GM10847 (cell line): ENCODE measurements around the gene PLEKHA7.

ENCODE experiments used
- POLR2A ChIP-seq: IDR thresholded peaks from 2 replicates; pipeline ENCODE4 v1.6.1; 2011; ENCODE audit not compliant: insufficient read length; ENCODE audit errors: extremely low read depth

The PLEKHA7 gene

DNA sequence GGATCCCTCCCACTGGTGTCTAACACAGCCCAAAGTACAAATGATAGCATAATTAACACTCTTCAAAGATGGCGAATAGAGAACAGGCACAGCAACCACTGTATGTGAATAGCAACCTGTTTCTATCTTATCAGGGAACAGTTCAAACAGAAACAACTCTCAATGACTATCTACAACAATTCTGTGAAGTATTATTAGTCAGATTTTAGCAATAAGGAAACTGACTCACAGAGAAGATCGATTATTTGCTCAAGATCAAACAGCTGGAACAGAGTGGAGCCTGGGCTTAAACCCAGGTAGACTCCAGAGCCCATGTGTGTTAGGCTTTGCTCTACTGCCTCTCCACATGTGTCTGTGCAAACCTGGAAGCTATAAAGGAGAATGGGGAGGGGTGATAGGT, 187.1 kb downstream of the PLEKHA7 start:
- no peak for TF ChIP-seq POLR2A

GRCh38 chr11:16825968-16826367, 188.2 kb downstream of the PLEKHA7 start:
- TF ChIP-seq POLR2A: no peak

- no peak for TF ChIP-seq POLR2A
Measured at GRCh38 chr11:16825101-16825500, 189.1 kb downstream of the PLEKHA7 start.

DNA sequence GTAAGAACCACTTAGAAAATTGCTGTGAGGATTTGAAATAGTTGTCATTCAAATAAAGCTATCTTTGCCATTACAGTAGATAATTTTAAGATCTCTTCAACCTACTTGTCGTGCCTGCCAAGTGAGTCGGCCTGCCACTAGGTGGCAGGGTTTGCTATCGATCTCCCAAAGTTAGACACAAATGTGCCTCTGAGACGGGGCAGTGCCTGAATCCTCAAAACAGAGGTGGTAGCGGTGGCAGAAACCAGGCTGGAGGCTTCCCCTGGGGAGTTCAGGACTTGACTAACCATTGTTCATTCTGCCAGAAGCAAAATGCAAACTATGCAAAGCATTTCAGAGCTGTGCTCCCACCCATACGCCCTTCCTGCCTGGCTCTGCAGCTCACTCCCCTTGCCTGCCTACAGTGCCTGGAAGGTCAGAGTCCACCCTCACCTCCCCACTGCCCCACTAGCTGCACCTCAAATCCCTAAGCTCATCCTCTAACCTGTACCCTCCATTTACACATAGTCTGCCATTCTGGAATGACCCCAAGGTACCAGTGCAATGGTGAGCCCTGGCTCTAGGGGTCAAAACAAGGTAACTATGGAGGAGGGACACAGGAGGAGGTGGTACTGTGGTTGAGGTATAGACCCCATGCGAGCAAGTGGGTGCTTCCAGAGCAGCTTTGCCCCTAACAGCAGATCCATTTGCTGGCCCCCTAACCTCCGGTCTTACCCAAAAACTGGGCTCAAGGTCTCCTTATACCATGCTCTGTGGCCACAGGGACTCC, 193.7 kb downstream of the PLEKHA7 start:
- TF ChIP-seq POLR2A: no peak

DNA sequence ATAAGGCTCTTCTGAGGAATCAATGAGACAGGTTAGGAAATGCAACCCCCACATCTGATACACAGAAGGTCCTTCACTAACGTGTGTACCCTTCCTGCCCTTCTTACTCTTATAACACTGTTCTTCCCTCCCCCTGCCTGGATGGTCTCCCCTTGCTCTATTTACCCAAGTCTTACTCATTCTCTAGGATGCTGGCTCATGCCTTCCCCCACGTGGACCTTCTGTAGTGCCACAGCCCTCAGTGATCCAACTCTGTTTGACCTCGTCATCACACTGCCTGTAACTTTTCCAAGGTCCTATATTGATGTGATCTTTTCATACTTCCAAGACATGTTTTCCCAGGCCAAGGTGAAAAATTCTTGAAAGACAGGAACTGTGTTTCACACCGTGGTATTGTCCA, 195.9 kb downstream of the PLEKHA7 start:
- no peak for TF ChIP-seq POLR2A

- no peak for TF ChIP-seq POLR2A
Measured at GRCh38 chr11:16817351-16817750, 196.9 kb downstream of the PLEKHA7 start.

DNA sequence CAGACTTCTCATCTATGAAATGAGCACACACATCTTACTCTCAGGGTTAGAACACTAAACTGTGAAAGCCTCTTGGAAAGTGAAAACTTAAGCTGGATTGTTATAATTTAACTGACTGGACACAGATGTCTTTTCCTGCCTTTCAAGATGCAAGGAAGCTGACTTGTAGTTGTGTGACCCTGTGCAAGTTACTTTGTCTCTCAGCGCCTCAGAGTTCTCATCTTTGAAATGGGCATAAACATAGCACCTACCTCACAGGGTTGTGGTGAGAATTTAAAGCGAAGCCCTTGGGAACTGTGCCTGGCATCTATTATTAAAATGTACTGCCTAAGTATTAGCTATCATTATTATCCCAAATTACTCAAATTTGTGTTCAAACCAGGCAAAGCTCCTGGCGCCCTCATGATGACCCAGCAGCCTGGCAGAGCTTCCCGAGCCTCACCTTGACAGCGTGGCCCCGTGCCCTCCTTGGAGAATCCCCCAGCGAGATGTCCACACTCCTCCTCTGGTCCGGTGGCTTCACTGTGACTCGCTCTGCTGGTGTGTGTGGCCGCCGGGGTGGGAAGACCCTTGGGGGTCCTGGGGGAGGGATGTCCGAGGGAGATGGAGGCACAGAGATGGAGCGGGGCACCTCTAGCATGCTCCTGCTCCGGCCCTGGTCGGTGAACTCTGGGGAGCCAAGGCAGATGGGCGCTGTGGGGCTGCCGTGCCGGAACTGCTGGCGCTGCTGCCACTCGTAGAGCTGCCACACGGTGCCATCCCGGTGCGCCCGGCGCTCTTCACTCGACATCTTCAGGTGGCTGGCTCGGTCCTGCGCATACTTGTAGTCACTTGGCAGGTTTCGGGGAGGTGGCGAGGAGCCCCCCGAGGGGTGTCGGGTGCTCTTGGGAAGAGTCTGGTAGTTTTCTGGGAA, 197.6 kb downstream of the PLEKHA7 start:
- no peak for TF ChIP-seq POLR2A

DNA sequence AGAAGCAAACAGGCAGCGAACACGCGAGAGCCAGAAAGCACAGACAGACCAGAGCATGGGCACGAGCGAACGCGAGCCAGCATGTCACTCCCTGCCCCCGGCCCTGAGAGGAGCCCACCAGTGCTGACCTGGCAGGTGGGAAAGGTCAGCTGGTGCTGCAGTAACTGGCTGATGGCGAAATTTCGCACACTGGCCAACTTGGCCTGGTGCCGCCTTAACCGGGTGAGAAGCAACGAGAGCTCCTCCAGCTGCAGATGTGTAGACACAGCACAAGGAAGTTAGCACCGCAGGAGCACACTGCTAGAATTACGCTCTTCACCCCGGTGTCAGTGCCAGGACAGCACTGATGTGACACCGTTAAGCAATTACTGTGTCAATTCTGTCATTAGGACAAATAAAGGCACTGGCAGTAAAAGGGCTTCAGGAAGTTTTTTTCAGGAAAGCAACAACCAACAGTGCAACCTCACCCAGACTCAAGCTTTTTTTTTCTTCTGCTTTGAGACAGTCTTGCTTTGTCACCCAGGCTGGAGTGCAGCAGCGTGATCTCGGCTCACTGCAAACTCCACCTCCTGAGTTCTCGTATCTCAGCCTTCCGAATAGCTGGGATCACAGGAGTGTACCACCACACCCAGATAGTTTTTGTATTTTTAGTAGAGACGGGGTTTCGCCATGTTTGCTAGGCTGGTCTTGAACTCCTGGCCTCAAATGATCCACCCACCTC, 199.0 kb downstream of the PLEKHA7 start:
- no peak for TF ChIP-seq POLR2A

DNA sequence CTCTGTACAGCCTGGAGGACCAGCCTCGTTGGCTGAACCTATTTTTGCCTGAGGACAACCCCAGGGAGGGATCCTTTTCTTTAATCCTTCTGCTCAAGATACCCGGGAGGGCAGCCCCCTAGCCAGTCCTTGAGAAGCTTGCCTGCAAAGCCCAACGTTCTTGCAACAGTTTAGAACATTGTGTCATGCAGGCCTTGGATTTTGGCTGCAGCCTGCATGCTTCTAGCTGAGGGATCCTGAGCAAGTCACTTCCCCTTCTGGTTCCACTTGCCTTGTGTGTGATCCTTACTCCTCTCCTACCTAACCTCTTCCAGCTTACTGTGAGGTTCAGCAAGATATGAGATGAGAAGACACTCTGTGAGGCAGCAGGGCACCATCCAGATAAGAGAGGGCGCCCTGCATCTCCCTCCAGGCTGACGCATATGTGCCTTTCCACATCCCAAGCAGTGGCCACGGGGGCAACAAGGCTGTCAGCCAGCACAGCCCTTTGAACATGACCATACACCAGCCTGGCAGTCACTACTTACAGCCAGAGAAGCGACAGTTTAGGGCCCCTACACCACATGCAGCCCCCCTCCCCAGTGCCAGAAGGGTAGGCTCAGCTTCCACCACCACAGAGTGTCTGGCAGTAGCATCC, 199.7 kb downstream of the PLEKHA7 start:
- no peak for TF ChIP-seq POLR2A

DNA sequence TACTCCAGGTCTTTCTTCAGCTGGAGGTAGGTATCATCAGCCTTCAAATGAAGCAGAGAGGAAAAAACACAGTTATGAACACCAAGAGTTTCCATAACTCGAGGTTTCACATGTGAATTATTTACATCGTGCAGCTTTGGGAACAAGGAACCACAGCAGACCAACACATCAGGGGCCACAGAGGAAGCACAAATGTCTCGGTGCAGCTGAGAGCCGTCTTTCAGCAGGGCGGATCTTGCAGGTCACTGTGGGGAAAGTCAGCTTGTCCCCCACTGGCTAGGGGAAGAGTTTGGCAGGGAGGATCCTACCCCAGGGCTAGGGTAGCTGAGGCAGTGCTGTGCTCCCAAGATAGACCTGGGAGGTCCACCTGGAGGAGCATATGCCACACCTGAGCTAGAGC, 201.1 kb downstream of the PLEKHA7 start:
- TF ChIP-seq POLR2A: no peak

GRCh38 chr11:16812274-16812673, 201.9 kb downstream of the PLEKHA7 start:
- TF ChIP-seq POLR2A: no peak

GRCh38 chr11:16811136-16812020, 202.8 kb downstream of the PLEKHA7 start:
- no peak for TF ChIP-seq POLR2A

DNA sequence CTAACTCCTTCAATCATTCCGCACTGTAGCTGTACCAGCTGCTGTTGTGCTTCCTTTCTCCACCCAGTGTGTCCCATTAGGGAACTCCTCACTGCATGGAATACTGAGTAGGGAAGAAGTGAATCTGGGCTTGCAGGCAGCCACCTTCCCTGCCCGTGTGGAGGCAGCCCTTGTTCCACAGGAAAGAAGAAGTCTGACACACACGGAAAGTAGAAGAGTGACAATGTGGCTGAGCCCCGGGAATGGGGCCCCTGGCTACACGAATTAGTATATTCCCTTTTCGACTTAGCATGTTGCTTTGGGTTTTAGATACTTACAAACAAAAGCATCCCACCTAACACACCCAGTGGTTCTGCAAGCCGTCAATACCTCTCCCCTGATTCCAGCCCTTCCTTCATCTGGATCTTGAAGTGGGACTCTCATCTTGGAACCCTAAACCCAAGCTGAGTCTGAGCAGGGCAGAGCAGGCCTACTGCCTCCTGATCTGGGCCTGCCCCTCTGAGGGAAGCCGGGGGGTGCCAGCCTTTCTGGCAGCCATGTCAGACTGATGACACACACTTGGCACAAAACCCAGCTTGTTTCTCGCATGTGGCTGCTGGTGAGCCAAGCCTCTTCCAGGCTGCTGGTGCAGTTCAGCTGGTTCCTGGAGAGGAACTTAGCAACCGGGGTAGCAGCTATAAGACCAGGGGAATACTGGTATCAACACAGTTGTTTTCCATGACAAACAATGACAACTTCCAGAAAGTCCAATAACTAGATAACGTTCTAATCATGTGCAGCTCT, 204.1 kb downstream of the PLEKHA7 start:
- TF ChIP-seq POLR2A: no peak

- TF ChIP-seq POLR2A: no peak
Measured at GRCh38 chr11:16807306-16807705, 206.9 kb downstream of the PLEKHA7 start.

DNA sequence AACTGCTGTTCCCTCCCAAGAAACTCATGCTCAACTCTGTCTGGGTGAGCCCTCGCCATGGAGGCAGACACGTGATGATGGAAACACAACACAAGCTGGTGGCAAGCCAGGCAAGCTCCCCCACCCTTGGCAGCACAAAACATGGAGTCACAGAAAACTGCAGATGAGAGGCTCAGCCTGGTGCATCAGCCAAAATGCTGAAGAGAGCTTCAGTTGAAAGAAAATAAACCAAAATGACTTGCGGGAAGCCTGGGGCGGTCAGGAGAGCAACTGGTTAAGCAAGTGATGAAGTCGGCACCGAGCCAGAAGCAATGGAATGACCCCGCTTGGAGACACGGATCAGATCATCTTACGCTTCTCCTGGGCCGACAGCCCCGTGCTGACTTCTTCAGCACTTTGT, 207.4 kb downstream of the PLEKHA7 start:
- no peak for TF ChIP-seq POLR2A
